ENCODE measurements around the gene WNT9B. TPM values are rescaled to one million over a fixed set of nuclear protein-coding genes. Genes with fewer than 3 reads are reported as not detected.

WNT9B gene
- total RNA-seq, 1 donor from 2014 or later, result not detected

DNA sequence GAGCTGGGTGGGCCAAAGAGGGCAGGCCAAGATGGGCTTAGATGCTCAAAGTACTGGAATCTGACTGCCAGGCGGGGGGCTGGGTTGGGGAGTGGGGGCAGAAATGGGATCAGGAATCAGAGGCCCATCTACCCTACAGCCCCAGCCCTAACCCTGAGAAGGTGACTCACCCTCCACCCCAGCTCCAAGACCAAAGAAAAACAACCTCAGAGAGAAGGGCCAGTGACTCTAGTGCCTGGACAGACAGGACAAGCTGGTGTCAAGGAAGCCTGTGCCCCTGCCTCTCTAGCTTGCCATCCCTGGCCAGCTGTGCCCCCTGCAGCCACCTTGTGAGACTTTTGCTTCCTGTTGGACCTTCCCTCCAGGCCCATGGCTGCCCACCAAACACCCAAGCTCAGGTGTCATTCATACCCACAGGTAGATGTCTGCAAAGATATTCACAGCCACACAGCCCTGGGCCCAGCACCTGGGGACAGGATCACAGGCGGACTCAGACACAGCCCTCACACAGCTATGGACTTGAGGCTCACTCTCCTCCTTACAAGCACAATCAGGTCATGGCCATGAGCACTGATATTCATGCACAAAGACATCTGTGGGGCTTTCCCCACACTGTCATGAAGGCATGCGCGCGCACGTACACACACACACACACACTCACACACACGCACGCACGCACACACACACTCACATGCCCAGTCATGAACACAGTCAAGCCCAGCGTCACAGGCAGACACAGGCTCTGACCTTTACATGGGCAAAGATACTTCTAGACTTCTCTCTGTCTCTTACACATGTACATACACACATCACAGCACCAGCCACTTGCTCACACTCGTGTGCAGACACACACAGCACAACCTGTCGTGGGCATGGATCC is 35.7 kb upstream of the WNT9B start:
- Histone ChIP-seq H3K9ac (ENCODE audit: low read depth in 1 of 3, low read length in 3 of 3) (no peak overlapping the region), H3K4me1 (ENCODE audit: control insufficient read depth in 3 of 3, insufficient read depth in 3 of 3, low read length in 3 of 3) (peaks cover 11 to 13% (median 13%) of the 10 kb centered on the region in 3 donors), H3K27ac (ENCODE audit: low read depth, low read length) (no peak overlapping the region), H3K4me3 (ENCODE audit: low read length in 3 of 3) (no peak overlapping the region), H3K36me3 (ENCODE audit: control insufficient read depth in 3 of 3, insufficient read depth in 3 of 3, low read length in 3 of 3) (no peaks in the 10 kb centered on the region), H3K27me3 (ENCODE audit: control insufficient read depth in 3 of 3, insufficient read depth in 3 of 3, low read length in 3 of 3) (peaks cover 64 to 79% (median 78%) of the 10 kb centered on the region in 3 donors), H3K9me3 (ENCODE audit: control insufficient read depth in 3 of 3, low read length in 3 of 3) (no peaks in the 10 kb centered on the region)

DNA sequence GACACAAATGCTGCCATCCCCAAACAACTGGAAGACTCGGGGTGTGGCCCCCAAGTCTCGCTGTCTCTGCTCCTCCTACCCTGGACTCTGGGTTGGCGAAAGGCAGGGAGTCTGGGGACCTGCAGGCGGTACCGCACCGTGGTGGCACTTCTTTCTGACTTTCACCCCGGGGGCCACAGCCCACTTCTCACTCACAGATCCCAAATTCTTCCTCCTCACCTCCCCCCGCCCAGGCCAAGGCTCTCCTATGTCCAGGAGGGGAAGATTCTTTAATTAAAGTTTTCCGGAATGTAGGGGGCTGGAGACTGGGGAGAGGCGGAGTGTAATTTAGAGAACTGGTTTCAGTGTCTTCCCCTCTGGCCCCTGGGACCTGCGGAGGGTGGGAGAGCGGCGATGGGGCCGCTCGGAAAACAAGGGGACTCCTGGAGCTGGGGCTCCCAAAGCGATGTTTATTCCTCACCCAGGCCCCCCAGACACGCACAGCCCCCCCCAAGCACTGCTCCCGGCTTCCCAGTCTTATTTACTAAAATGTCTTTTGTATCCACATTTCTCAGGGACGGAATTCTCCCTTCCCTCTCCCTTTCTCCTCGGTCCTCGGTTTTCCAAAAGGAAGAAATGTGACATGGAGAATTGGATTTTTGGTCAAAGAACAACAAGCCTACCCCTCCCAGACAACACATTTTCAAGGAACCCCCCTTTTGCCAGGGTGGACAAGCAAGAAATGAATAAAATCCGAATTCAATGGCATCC is 34.1 kb upstream of the WNT9B start:
- Histone ChIP-seq H3K4me3 (ENCODE audit: low read length in 3 of 3) (no peak overlapping the region), H3K9ac (ENCODE audit: low read depth in 1 of 3, low read length in 3 of 3) (no peak overlapping the region), H3K9me3 (ENCODE audit: control insufficient read depth in 3 of 3, low read length in 3 of 3) (no peaks in the 10 kb centered on the region), H3K27ac (ENCODE audit: low read depth, low read length) (no peak overlapping the region), H3K27me3 (ENCODE audit: control insufficient read depth in 3 of 3, insufficient read depth in 3 of 3, low read length in 3 of 3) (peaks cover 80 to 96% (median 89%) of the 10 kb centered on the region in 3 donors), H3K4me1 (ENCODE audit: control insufficient read depth in 3 of 3, insufficient read depth in 3 of 3, low read length in 3 of 3) (peaks cover 11 to 13% (median 13%) of the 10 kb centered on the region in 3 donors), H3K36me3 (ENCODE audit: control insufficient read depth in 3 of 3, insufficient read depth in 3 of 3, low read length in 3 of 3) (no peaks in the 10 kb centered on the region)

- H3K9ac ChIP-seq (ENCODE audit: low read depth in 1 of 3, low read length in 3 of 3), result no peak overlapping the region
- H3K27me3 ChIP-seq (ENCODE audit: control insufficient read depth in 3 of 3, insufficient read depth in 3 of 3, low read length in 3 of 3), result peaks cover 81 to 94% (median 88%) of the 10 kb centered on the region in 3 donors
- peaks cover 11 to 13% (median 13%) of the 10 kb centered on the region in 3 donors for H3K4me1 ChIP-seq (ENCODE audit: control insufficient read depth in 3 of 3, insufficient read depth in 3 of 3, low read length in 3 of 3)
- H3K27ac ChIP-seq (ENCODE audit: low read depth, low read length), result no peak overlapping the region
- no peaks in the 10 kb centered on the region for H3K9me3 ChIP-seq (ENCODE audit: control insufficient read depth in 3 of 3, low read length in 3 of 3)
- H3K36me3 ChIP-seq (ENCODE audit: control insufficient read depth in 3 of 3, insufficient read depth in 3 of 3, low read length in 3 of 3), result no peaks in the 10 kb centered on the region
- H3K4me3 ChIP-seq (ENCODE audit: low read length in 3 of 3), result no peak overlapping the region
These were observed 33.5 kb upstream of the WNT9B start for GRCh38 chr17:46817901-46818209.

GRCh38 chr17:46818316-46818928 is 33.0 kb upstream of the WNT9B start, which contains the start of gene WNT3:
WNT3 (minus strand) TSS chr17:46818692; CDS start chr17:46818597, 95 bp downstream.
- H3K27ac ChIP-seq (ENCODE audit: low read depth, low read length), result no peak within 1 kb of the TSS
- no peaks in the 10 kb centered on the region for H3K9me3 ChIP-seq (ENCODE audit: control insufficient read depth in 3 of 3, low read length in 3 of 3)
- H3K9ac ChIP-seq (ENCODE audit: low read depth in 1 of 3, low read length in 3 of 3), result peak within 1 kb of the TSS in 2 of 3 donors; percentile 16 to 20
- H3K4me3 ChIP-seq (ENCODE audit: low read length in 3 of 3), result peak within 1 kb of the TSS; percentile 38 to 59 (median 49)
- H3K27me3 ChIP-seq (ENCODE audit: control insufficient read depth in 3 of 3, insufficient read depth in 3 of 3, low read length in 3 of 3), result peaks cover 83 to 92% (median 83%) of the 10 kb centered on the region in 3 donors
- H3K36me3 ChIP-seq (ENCODE audit: control insufficient read depth in 3 of 3, insufficient read depth in 3 of 3, low read length in 3 of 3), result no peaks in the 10 kb centered on the region
- H3K4me1 ChIP-seq (ENCODE audit: control insufficient read depth in 3 of 3, insufficient read depth in 3 of 3, low read length in 3 of 3), result peaks cover 11 to 13% (median 13%) of the 10 kb centered on the region in 3 donors

DNA sequence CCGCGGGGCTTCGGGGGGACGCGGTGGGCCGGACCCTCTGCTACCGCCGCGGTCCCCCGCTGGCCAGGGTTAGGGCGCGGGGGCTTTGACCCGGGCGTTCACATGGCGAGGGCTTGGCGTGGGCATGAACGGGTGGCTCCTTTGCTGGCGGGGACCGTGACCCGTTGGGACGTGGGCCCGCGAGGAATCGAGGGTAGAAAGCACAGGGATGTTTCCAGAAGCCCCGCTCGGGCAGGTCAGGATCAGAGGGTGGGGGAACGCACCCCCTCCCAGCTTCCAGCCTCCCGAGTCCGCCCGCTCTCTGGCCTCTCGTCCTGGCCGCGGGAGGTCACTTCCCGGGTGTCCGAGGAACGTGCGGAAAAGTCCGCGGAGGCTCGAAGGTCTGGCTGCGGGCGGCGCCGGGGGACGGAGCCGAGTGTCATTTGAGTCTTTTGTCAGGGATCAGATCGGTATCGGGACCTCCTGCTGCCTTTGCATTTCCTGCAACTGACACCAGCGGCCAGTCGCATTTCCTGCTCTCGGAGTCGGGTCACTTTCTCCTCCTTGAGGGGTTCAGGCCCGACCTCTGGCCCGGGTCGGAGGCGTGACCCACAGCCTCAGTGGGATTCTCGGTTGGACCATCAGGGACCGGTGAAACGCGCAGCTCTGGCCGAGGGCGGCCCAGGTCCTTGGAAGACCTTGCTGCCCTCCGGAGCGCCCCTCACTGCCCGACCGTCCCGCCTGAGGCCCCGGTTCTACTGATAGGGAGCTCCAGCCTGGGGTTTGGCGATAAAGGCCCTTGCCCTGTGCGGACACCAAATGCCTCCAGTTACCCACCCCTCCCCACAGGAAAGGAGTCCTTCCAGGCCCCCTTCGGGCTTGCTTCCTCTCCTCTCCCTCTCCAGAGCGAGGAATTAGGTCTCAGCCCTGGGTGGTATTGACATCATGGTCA is 32.2 kb upstream of the WNT9B start:
- Histone ChIP-seq H3K36me3 (ENCODE audit: control insufficient read depth in 3 of 3, insufficient read depth in 3 of 3, low read length in 3 of 3) (no peaks in the 10 kb centered on the region), H3K27me3 (ENCODE audit: control insufficient read depth in 3 of 3, insufficient read depth in 3 of 3, low read length in 3 of 3) (peaks cover 83 to 89% (median 85%) of the 10 kb centered on the region in 3 donors), H3K9ac (ENCODE audit: low read depth in 1 of 3, low read length in 3 of 3) (peak overlapping the region in 2 of 3 donors; percentile 16 to 20), H3K9me3 (ENCODE audit: control insufficient read depth in 3 of 3, low read length in 3 of 3) (no peaks in the 10 kb centered on the region), H3K4me1 (ENCODE audit: control insufficient read depth in 3 of 3, insufficient read depth in 3 of 3, low read length in 3 of 3) (peaks cover 11 to 13% (median 13%) of the 10 kb centered on the region in 3 donors), H3K27ac (ENCODE audit: low read depth, low read length) (no peak overlapping the region), H3K4me3 (ENCODE audit: low read length in 3 of 3) (peak overlapping the region; percentile 38 to 59 (median 49))

DNA sequence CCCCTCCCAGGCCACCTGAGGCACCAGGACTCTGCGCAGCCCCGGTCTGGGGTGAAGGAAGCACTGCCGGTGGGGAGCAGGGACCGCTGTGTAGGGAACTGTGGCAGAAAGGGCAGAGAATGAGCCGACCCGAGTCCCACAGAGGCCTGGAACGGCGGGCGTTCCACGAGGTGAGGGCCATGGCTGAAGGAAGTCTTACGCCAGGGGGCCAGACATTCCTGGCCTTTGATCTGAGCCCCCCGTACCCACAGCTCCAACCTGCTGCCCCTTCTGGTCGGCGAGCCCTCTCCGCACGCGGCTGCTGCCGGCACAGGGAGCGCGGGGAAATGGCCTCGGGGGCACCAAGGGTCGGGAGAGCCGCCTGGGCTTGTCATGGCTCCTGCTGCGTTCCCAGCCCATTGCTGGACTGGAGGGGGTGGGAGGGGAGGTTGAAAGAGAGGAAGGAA is 31.5 kb upstream of the WNT9B start:
- Histone ChIP-seq H3K4me3 (ENCODE audit: low read length in 3 of 3) (no peak overlapping the region), H3K27ac (ENCODE audit: low read depth, low read length) (no peak overlapping the region), H3K9me3 (ENCODE audit: control insufficient read depth in 3 of 3, low read length in 3 of 3) (no peaks in the 10 kb centered on the region), H3K27me3 (ENCODE audit: control insufficient read depth in 3 of 3, insufficient read depth in 3 of 3, low read length in 3 of 3) (peaks cover 76 to 84% (median 78%) of the 10 kb centered on the region in 3 donors), H3K4me1 (ENCODE audit: control insufficient read depth in 3 of 3, insufficient read depth in 3 of 3, low read length in 3 of 3) (peaks cover 11 to 13% (median 13%) of the 10 kb centered on the region in 3 donors), H3K36me3 (ENCODE audit: control insufficient read depth in 3 of 3, insufficient read depth in 3 of 3, low read length in 3 of 3) (no peaks in the 10 kb centered on the region), H3K9ac (ENCODE audit: low read depth in 1 of 3, low read length in 3 of 3) (peak overlapping the region in 1 of 3 donors; percentile 20)

GRCh38 chr17:46820592-46821450 is 30.6 kb upstream of the WNT9B start:
- peaks cover 67 to 76% (median 71%) of the 10 kb centered on the region in 3 donors for H3K27me3 ChIP-seq (ENCODE audit: control insufficient read depth in 3 of 3, insufficient read depth in 3 of 3, low read length in 3 of 3)
- no peaks in the 10 kb centered on the region for H3K36me3 ChIP-seq (ENCODE audit: control insufficient read depth in 3 of 3, insufficient read depth in 3 of 3, low read length in 3 of 3)
- peaks cover 11 to 13% (median 13%) of the 10 kb centered on the region in 3 donors for H3K4me1 ChIP-seq (ENCODE audit: control insufficient read depth in 3 of 3, insufficient read depth in 3 of 3, low read length in 3 of 3)
- no peaks in the 10 kb centered on the region for H3K9me3 ChIP-seq (ENCODE audit: control insufficient read depth in 3 of 3, low read length in 3 of 3)
- H3K9ac ChIP-seq (ENCODE audit: low read depth in 1 of 3, low read length in 3 of 3), result no peak overlapping the region
- H3K27ac ChIP-seq (ENCODE audit: low read depth, low read length), result no peak overlapping the region
- no peak overlapping the region for H3K4me3 ChIP-seq (ENCODE audit: low read length in 3 of 3)

GRCh38 chr17:46821482-46822387 is 29.6 kb upstream of the WNT9B start:
- no peak overlapping the region for H3K9ac ChIP-seq (ENCODE audit: low read depth in 1 of 3, low read length in 3 of 3)
- H3K27me3 ChIP-seq (ENCODE audit: control insufficient read depth in 3 of 3, insufficient read depth in 3 of 3, low read length in 3 of 3), result peaks cover 58 to 67% (median 62%) of the 10 kb centered on the region in 3 donors
- no peaks in the 10 kb centered on the region for H3K36me3 ChIP-seq (ENCODE audit: control insufficient read depth in 3 of 3, insufficient read depth in 3 of 3, low read length in 3 of 3)
- no peaks in the 10 kb centered on the region for H3K9me3 ChIP-seq (ENCODE audit: control insufficient read depth in 3 of 3, low read length in 3 of 3)
- H3K27ac ChIP-seq (ENCODE audit: low read depth, low read length), result no peak overlapping the region
- peaks cover 11 to 13% (median 13%) of the 10 kb centered on the region in 3 donors for H3K4me1 ChIP-seq (ENCODE audit: control insufficient read depth in 3 of 3, insufficient read depth in 3 of 3, low read length in 3 of 3)
- no peak overlapping the region for H3K4me3 ChIP-seq (ENCODE audit: low read length in 3 of 3)
